HepG2 (cell line): ENCODE data around the gene IGFBP6. TPM values are rescaled to one million over a fixed set of nuclear protein-coding genes. Genes with fewer than 3 reads are reported as not detected.
A peak's percentile ranks its signal among the peaks of the same experiment; 100 is the strongest.

Experiments used
- CBX1 ChIP-seq: IDR thresholded peaks from one replicate; pipeline ENCODE4 v1.6.1; 2016; ENCODE audit warnings: antibody characterized with exemption, low read depth
- FOXJ3 ChIP-seq: sonication (generic); formaldehyde crosslinking; IDR thresholded peaks from 2 replicates; pipeline ENCODE4 v1.4.0; 2020; ENCODE audit warnings: missing genetic modification reagents, mild to moderate bottlenecking, borderline replicate concordance
- GATAD2A ChIP-seq: IDR thresholded peaks from 2 replicates; pipeline ENCODE4 v1.6.1; 2016
- HNRNPLL ChIP-seq: fragments of 200-400 bp; formaldehyde crosslinking; IDR thresholded peaks from 2 replicates; pipeline ENCODE4 v1.6.1; 2017; ENCODE audit warnings: mild to moderate bottlenecking, low read depth, low read length; ENCODE audit not compliant: poor library complexity, severe bottlenecking
- MTA1 ChIP-seq: sonication (generic); formaldehyde crosslinking; IDR thresholded peaks from 2 replicates; pipeline ENCODE4 v1.4.0; 2020; ENCODE audit warnings: missing genetic modification reagents, mild to moderate bottlenecking, borderline replicate concordance
- RBM22 ChIP-seq: fragments of 200-400 bp; formaldehyde crosslinking; optimal IDR thresholded peaks from 2 replicates; pipeline ENCODE3; 2017; ENCODE audit warnings: mild to moderate bottlenecking, low read length, moderate library complexity
- RELA ChIP-seq: sonication (generic); formaldehyde crosslinking; IDR thresholded peaks from 2 replicates; pipeline ENCODE4 v1.4.0; 2020; ENCODE audit warnings: missing genetic modification reagents
- TGIF2 ChIP-seq: IDR thresholded peaks from 2 replicates; pipeline ENCODE4 v1.6.1; 2016; ENCODE audit warnings: control low read depth, missing compliant biosample characterization
- ZFP36L1 ChIP-seq: sonication (generic); formaldehyde crosslinking; IDR thresholded peaks from 2 replicates; pipeline ENCODE4 v1.8.0; 2022; ENCODE audit warnings: mild to moderate bottlenecking, missing genetic modification reagents, moderate library complexity
- ZNF232 ChIP-seq: sonication (generic); formaldehyde crosslinking; IDR thresholded peaks from 2 replicates; pipeline ENCODE4 v1.4.0; 2020; ENCODE audit warnings: missing genetic modification reagents, borderline replicate concordance
- ZNF337 ChIP-seq: sonication (generic); formaldehyde crosslinking; IDR thresholded peaks from 2 replicates; pipeline ENCODE4 v1.5.1; 2020; ENCODE audit warnings: missing genetic modification reagents, low read depth, mild to moderate bottlenecking, borderline replicate concordance
- ZNF577 ChIP-seq: sonication (generic); formaldehyde crosslinking; IDR thresholded peaks from 2 replicates; pipeline ENCODE4 v1.4.0; 2020; ENCODE audit warnings: mild to moderate bottlenecking, low read depth, missing genetic modification reagents, borderline replicate concordance
- polyA plus RNA-seq, 8 experiments: library from polyadenylated mRNA; depleted of rRNA in 3 of 8; stranded (reverse) in 7 of 8; unstranded in 1 of 8; fragments of >200 nt; fragmentation: Illumina TruSeq in 4 of 8; extraction: Trizol in 4 of 8; gene quantifications; 2 replicates each; pipeline versions ENCODE4 v1.2.1 to v1.2.3, GENCODE V29; 2011 to 2016; ENCODE audit warnings: low read depth in 4 of 8, missing spikeins in 1 of 8, mixed read lengths in 1 of 8; ENCODE audit not compliant: insufficient read depth in 1 of 8
- total RNA-seq, 5 experiments: library from RNA; depleted of rRNA; stranded (reverse); fragments of >200 nt; fragmentation: Illumina TruSeq; extraction: Trizol; gene quantifications; 2 replicates each; pipeline ENCODE4 v1.2.3, GENCODE V29; 2016; ENCODE audit warnings: low read depth in 1 of 5
- TF ChIP-seq, protein P1 (sequence below): sonication (generic); formaldehyde crosslinking; IDR thresholded peaks from 2 replicates; pipeline ENCODE4 v1.4.0; 2020; ENCODE audit warnings: low read depth, mild to moderate bottlenecking, missing genetic modification reagents
- TF ChIP-seq, protein P2 (sequence below): sonication (generic); formaldehyde crosslinking; IDR thresholded peaks from 2 replicates; pipeline ENCODE4 v1.4.0; 2020; ENCODE audit warnings: missing genetic modification reagents
- TF ChIP-seq, protein P3 (sequence below): sonication (generic); formaldehyde crosslinking; IDR thresholded peaks from 2 replicates; pipeline ENCODE4 v1.5.1; 2020; ENCODE audit warnings: missing genetic modification reagents, mild to moderate bottlenecking, borderline replicate concordance
- TF ChIP-seq, protein P4 (sequence below): sonication (generic); formaldehyde crosslinking; IDR thresholded peaks from 2 replicates; pipeline ENCODE4 v1.5.1; 2020; ENCODE audit warnings: mild to moderate bottlenecking, missing genetic modification reagents, borderline replicate concordance
- TF ChIP-seq, protein P5 (sequence below): sonication (generic); formaldehyde crosslinking; IDR thresholded peaks from 2 replicates; pipeline ENCODE4 v1.4.0; 2020; ENCODE audit warnings: missing genetic modification reagents, borderline replicate concordance
- TF ChIP-seq, protein P6 (sequence below): sonication (generic); formaldehyde crosslinking; IDR thresholded peaks from 2 replicates; pipeline ENCODE4 v1.8.1; 2023; ENCODE audit warnings: mild to moderate bottlenecking, missing genetic modification reagents, borderline replicate concordance

Gene IGFBP6
- total and polyA plus RNA-seq, 2 of the 13 experiments (the other 11 are each of a cell fraction or from before 2014, with no cell fraction given), result 3.9 to 25.2 TPM

DNA sequence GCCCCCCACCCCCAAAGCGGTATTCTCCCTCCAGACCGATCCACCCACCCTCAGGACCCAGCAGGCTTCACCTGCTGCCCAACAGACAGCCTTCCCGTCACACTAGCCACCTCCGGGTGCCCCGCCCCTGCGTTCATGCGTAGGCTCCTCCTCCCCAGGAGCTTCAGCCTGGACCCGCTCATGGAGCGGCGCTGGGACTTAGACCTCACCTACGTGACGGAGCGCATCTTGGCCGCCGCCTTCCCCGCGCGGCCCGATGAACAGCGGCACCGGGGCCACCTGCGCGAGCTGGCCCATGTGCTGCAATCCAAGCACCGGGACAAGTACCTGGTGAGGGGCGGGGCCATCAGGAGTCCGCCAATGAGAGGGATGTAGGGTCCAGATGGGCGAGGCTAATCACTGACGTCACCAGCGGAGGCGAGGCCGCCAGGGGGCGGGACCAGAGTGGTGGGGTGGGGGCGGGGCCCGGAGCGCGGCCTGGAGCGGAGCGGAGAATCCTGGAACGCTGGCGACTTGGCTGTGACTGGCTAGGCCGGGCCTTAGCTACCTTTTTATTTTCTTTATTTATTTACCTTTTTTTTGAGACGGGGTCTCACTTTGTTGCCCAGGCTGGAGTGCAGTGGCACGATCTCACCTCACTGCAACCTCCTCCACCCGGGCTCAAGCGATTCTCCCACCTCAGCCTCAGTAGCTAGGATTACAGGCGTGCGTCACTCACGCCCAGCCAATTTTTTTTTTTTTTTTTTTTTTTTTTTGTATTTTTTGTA, 43.2 kb upstream of the IGFBP6 start (continued):
- TF ChIP-seq, protein P1, sequence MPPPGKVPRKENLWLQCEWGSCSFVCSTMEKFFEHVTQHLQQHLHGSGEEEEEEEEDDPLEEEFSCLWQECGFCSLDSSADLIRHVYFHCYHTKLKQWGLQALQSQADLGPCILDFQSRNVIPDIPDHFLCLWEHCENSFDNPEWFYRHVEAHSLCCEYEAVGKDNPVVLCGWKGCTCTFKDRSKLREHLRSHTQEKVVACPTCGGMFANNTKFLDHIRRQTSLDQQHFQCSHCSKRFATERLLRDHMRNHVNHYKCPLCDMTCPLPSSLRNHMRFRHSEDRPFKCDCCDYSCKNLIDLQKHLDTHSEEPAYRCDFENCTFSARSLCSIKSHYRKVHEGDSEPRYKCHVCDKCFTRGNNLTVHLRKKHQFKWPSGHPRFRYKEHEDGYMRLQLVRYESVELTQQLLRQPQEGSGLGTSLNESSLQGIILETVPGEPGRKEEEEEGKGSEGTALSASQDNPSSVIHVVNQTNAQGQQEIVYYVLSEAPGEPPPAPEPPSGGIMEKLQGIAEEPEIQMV (CRISPR knock-in tag), result no peak
- TF ChIP-seq, protein P2, sequence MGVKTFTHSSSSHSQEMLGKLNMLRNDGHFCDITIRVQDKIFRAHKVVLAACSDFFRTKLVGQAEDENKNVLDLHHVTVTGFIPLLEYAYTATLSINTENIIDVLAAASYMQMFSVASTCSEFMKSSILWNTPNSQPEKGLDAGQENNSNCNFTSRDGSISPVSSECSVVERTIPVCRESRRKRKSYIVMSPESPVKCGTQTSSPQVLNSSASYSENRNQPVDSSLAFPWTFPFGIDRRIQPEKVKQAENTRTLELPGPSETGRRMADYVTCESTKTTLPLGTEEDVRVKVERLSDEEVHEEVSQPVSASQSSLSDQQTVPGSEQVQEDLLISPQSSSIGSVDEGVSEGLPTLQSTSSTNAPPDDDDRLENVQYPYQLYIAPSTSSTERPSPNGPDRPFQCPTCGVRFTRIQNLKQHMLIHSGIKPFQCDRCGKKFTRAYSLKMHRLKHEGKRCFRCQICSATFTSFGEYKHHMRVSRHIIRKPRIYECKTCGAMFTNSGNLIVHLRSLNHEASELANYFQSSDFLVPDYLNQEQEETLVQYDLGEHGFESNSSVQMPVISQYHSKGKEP (CRISPR knock-in tag), result no peak
- TF ChIP-seq GATAD2A, result no peak
- TF ChIP-seq CBX1, result no peak
- no peak for TF ChIP-seq ZNF232 (CRISPR knock-in tag)
- TF ChIP-seq, protein P3, sequence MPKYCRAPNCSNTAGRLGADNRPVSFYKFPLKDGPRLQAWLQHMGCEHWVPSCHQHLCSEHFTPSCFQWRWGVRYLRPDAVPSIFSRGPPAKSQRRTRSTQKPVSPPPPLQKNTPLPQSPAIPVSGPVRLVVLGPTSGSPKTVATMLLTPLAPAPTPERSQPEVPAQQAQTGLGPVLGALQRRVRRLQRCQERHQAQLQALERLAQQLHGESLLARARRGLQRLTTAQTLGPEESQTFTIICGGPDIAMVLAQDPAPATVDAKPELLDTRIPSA, result no peak
- no peak for TF ChIP-seq ZNF577 (CRISPR knock-in tag)
- 0 out of 2 replicates have a peak, but pooled peaks have one; percentile 25 for TF ChIP-seq ZFP36L1 (CRISPR knock-in tag)
- no peak for TF ChIP-seq RBM22
- TF ChIP-seq RELA, result no peak
- TF ChIP-seq, protein P4, sequence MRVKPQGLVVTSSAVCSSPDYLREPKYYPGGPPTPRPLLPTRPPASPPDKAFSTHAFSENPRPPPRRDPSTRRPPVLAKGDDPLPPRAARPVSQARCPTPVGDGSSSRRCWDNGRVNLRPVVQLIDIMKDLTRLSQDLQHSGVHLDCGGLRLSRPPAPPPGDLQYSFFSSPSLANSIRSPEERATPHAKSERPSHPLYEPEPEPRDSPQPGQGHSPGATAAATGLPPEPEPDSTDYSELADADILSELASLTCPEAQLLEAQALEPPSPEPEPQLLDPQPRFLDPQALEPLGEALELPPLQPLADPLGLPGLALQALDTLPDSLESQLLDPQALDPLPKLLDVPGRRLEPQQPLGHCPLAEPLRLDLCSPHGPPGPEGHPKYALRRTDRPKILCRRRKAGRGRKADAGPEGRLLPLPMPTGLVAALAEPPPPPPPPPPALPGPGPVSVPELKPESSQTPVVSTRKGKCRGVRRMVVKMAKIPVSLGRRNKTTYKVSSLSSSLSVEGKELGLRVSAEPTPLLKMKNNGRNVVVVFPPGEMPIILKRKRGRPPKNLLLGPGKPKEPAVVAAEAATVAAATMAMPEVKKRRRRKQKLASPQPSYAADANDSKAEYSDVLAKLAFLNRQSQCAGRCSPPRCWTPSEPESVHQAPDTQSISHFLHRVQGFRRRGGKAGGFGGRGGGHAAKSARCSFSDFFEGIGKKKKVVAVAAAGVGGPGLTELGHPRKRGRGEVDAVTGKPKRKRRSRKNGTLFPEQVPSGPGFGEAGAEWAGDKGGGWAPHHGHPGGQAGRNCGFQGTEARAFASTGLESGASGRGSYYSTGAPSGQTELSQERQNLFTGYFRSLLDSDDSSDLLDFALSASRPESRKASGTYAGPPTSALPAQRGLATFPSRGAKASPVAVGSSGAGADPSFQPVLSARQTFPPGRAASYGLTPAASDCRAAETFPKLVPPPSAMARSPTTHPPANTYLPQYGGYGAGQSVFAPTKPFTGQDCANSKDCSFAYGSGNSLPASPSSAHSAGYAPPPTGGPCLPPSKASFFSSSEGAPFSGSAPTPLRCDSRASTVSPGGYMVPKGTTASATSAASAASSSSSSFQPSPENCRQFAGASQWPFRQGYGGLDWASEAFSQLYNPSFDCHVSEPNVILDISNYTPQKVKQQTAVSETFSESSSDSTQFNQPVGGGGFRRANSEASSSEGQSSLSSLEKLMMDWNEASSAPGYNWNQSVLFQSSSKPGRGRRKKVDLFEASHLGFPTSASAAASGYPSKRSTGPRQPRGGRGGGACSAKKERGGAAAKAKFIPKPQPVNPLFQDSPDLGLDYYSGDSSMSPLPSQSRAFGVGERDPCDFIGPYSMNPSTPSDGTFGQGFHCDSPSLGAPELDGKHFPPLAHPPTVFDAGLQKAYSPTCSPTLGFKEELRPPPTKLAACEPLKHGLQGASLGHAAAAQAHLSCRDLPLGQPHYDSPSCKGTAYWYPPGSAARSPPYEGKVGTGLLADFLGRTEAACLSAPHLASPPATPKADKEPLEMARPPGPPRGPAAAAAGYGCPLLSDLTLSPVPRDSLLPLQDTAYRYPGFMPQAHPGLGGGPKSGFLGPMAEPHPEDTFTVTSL, result no peak
- TF ChIP-seq ZNF337 (CRISPR knock-in tag), result no peak
- peak; percentile 52 for TF ChIP-seq HNRNPLL
- TF ChIP-seq, protein P5, sequence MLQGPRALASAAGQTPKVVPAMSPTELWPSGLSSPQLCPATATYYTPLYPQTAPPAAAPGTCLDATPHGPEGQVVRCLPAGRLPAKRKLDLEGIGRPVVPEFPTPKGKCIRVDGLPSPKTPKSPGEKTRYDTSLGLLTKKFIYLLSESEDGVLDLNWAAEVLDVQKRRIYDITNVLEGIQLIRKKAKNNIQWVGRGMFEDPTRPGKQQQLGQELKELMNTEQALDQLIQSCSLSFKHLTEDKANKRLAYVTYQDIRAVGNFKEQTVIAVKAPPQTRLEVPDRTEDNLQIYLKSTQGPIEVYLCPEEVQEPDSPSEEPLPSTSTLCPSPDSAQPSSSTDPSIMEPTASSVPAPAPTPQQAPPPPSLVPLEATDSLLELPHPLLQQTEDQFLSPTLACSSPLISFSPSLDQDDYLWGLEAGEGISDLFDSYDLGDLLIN (CRISPR knock-in tag), result no peak
- no peak for TF ChIP-seq FOXJ3 (CRISPR knock-in tag)
- no peak for TF ChIP-seq MTA1 (CRISPR knock-in tag)
- TF ChIP-seq, protein P6, sequence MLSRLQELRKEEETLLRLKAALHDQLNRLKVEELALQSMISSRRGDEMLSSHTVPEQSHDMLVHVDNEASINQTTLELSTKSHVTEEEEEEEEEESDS, result no peak
- TF ChIP-seq TGIF2, result peak; percentile 18; the same call in 1 of the 2 replicates
